Measurements from ENCODE around the gene CMIP. TPM values are rescaled to one million over a fixed set of nuclear protein-coding genes. Genes with fewer than 3 reads are reported as not detected.

The CMIP gene
- total RNA-seq, 4 donors from 2014 or later = 14.5 to 24.6 (median 21.0) TPM

DNA sequence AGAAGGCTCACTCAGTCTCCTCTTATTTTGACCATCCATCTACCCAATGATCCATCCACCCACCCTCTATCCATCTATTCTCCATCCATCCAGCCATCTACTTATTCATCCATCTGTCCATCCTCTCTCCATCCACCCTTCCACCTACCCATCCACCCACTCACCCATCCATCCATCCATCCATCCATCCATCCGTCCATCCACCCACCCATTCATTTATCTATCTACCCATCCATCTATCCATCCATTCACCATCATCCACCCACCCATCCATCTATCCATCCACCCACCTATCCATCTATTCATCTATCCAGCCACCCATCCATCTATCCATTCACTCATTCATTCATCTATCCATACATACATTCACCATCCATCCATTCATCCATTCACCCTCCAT lies 288.7 kb downstream of the CMIP start:
- H3K4me1 ChIP-seq = peaks cover 12 to 25% (median 24%) of the 10 kb centered on the region in 4 donors
- TF ChIP-seq POLR2AphosphoS5 (IDR thresholded peaks at IDR 0.05) = no peak
- TF ChIP-seq, protein P1, sequence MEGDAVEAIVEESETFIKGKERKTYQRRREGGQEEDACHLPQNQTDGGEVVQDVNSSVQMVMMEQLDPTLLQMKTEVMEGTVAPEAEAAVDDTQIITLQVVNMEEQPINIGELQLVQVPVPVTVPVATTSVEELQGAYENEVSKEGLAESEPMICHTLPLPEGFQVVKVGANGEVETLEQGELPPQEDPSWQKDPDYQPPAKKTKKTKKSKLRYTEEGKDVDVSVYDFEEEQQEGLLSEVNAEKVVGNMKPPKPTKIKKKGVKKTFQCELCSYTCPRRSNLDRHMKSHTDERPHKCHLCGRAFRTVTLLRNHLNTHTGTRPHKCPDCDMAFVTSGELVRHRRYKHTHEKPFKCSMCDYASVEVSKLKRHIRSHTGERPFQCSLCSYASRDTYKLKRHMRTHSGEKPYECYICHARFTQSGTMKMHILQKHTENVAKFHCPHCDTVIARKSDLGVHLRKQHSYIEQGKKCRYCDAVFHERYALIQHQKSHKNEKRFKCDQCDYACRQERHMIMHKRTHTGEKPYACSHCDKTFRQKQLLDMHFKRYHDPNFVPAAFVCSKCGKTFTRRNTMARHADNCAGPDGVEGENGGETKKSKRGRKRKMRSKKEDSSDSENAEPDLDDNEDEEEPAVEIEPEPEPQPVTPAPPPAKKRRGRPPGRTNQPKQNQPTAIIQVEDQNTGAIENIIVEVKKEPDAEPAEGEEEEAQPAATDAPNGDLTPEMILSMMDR (IDR thresholded peaks at IDR 0.05) = no peak
- TF ChIP-seq POLR2A (IDR thresholded peaks at IDR 0.05; ENCODE audit: low read depth) = no peak
- no peak for TF ChIP-seq EP300 (IDR thresholded peaks at IDR 0.05)
- no peaks in the 10 kb centered on the region for H3K27me3 ChIP-seq
- H3K27ac ChIP-seq (replicated peaks in 1 of 4) = no peak overlapping the region
- intact Hi-C loops (cut with DNase I) = loop anchor here (10.0 kb wide), 1 partner anchor 698 kb away; the partner anchor contains the start of gene ATMIN
- H3K36me3 ChIP-seq = no peaks in the 10 kb centered on the region
- H3K4me3 ChIP-seq = no peak overlapping the region
- DNase-seq (ENCODE audit: extremely low spot score) = no peak
- WGBS = 78% methylated on average over 1 of the region's 1 CpG
- H3K9me3 ChIP-seq = no peaks in the 10 kb centered on the region

DNA sequence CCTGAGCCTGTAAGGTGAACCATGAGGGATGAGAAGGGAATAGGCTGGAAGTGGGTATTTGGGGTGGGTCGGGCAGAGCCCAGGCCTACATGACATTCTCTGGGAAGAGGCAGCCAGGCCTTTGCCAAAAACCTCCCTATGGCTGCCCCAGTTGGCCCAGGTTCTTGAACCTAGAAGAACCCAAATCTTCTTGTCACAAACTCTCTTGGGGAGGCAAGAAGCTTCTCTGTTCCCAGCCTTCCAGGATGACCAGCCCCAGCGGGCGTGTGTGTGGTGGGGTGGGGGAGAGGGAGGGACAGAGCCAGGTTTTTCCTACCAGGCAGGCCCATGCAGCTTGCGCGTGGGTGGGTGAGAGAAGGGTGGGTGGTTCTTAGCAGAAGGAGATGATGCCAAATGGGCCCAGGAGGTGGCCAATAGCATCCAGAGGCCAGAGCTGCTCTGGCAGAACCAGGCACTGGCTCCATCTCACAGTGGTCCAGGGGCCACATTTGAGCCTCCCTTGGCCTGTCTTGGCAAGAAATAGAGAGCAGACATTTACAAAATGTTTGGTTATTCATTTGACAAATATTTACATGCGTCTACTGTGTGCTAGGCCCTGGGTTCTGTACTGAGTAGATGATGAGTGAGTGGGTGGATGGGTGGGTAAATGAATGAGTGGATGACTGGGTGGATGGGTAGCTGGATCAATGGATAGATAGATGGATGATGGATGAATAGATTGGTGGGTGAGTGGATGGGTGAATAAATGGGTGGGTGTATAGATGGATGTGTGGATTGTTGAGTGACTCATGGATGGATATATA lies 290.2 kb downstream of the CMIP start:
- no peak for DNase-seq (ENCODE audit: extremely low spot score)
- H3K36me3 ChIP-seq = no peaks in the 10 kb centered on the region
- 88% methylated on average over 6 of the region's 6 CpGs for WGBS

DNA sequence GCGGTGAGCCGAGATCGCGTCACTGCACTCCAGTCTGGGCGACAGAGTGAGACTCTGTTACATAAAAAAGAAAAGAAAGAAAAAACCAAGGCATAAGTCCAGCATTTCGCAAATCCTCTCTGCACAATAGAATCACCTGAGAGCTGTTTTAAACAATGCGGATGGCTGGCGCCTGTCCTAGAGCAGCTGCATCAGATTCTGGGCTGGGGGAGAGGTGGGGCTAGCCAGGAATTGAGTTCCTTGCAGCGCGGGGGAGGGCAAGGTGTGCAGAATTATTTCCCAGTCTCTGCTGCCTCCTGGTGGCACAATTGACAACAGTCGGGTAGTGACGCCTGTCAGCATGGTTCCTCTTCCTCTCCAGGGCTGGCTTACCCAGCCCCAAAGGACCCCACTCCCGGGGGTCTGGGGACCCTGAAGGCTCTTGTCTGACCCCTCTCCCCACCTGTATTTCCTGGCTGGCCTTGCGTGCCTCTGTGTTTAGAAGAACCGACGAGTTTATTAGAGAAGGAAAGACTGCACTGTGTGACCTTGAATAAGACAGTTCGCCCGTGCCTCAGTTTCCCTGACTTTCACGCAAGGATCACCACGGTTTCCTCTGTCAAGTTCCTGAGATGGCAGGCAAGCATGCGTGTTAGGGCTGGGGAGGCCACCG lies 293.4 kb downstream of the CMIP start:
- intact Hi-C loops (cut with DNase I) = loop anchor here (5.0 to 10.0 kb wide), 2 partner anchors 336 to 703 kb away; partner anchors contain the start of gene ATMIN
- Histone ChIP-seq H3K4me3 (peak overlapping the region; percentile 23 to 43 (median 31)), H3K27me3 (no peaks in the 10 kb centered on the region), H3K36me3 (no peaks in the 10 kb centered on the region), H3K9me3 (no peaks in the 10 kb centered on the region), H3K4me1 (peaks cover 0 to 12% (median 11%) of the 10 kb centered on the region in 4 donors), H3K27ac (replicated peaks in 1 of 4) (peak overlapping the region in 3 of 4 donors; percentile 24 to 64 (median 52))
- DNase-seq (ENCODE audit: extremely low spot score) = peak; percentile 94
- WGBS = 17% methylated on average over 20 of the region's 22 CpGs
- TF ChIP-seq EP300 (IDR thresholded peaks at IDR 0.05) (no peak), POLR2AphosphoS5 (IDR thresholded peaks at IDR 0.05) (peak; percentile 46 to 79), POLR2A (IDR thresholded peaks at IDR 0.05; ENCODE audit: low read depth) (no peak)
- TF ChIP-seq, protein P1 (IDR thresholded peaks at IDR 0.05) = peak; percentile 82 to 90 (median 89)

More for the DNA sequence above, 290.2 kb downstream of the CMIP start:
- Histone ChIP-seq H3K9me3 (no peaks in the 10 kb centered on the region), H3K27ac (replicated peaks in 1 of 4) (no peak overlapping the region), H3K4me3 (no peak overlapping the region), H3K4me1 (peaks cover 12 to 27% (median 27%) of the 10 kb centered on the region in 4 donors), H3K27me3 (no peaks in the 10 kb centered on the region)
- intact Hi-C loops (cut with DNase I) = loop anchor here (5.0 to 10.0 kb wide), 2 partner anchors 333 to 700 kb away; partner anchors contain the start of gene ATMIN
- TF ChIP-seq POLR2A (IDR thresholded peaks at IDR 0.05; ENCODE audit: low read depth) = no peak

DNA sequence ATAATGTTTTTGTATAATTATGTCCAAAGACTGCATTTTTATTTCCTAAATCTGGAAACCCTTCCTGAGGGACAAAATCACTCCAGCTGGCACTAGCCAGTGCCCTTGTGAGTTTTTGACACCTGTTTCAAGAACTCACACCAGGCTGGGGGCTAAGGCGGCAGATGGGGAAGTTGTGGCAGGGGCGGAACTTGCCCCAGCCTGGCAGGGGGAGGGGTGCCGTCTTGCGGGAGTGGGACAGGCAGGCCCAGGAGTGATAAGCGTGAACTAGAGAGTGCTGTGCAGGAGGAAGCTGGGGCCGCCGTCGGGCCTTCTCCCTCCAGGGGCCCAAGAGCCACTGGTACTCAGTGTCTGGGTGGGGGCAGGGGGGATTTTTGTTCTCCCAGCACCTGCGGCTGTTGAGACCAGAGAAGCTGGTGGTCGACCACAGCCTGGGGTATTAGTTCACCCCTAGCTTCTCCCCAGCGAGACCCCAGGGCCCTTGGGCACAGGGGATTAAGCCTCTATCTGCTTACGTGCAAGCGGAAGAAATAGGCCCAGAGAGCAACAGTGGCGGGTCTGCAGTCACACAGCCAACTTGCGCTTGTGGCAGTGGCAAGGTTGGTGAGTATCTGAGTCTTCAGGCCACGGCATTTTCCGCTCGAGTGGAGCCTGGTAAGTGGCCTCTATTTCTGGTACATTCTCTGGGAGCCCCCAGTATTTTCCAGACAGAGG lies 294.3 kb downstream of the CMIP start:
- peak overlapping the region in 1 of 4 donors; percentile 23 for H3K4me3 ChIP-seq
- no peak for TF ChIP-seq POLR2A (IDR thresholded peaks at IDR 0.05; ENCODE audit: low read depth)
- TF ChIP-seq, protein P1 (IDR thresholded peaks at IDR 0.05) = no peak
- no peak for TF ChIP-seq POLR2AphosphoS5 (IDR thresholded peaks at IDR 0.05)
- TF ChIP-seq EP300 (IDR thresholded peaks at IDR 0.05) = no peak
- peaks cover 0 to 12% (median 11%) of the 10 kb centered on the region in 4 donors for H3K4me1 ChIP-seq
- no peaks in the 10 kb centered on the region for H3K9me3 ChIP-seq
- WGBS = 76% methylated on average over 12 of the region's 18 CpGs
- H3K27me3 ChIP-seq = peaks cover 0 to 4% (median 0%) of the 10 kb centered on the region in 4 donors
- H3K27ac ChIP-seq (replicated peaks in 1 of 4) = no peak overlapping the region
- H3K36me3 ChIP-seq = no peaks in the 10 kb centered on the region
- DNase-seq (ENCODE audit: extremely low spot score) = no peak
- intact Hi-C loops (cut with DNase I) = loop anchor here (5.0 to 10.0 kb wide), 2 partner anchors 337 to 704 kb away; partner anchors contain the start of gene ATMIN

Measured in esophagus muscularis mucosa (tissue), 4 donors.